ENCODE measurements around the gene BBS1. TPM values are rescaled to one million over a fixed set of nuclear protein-coding genes. Genes with fewer than 3 reads are reported as not detected.

The BBS1 gene
- total and polyA plus RNA-seq, 4 donors: 4.2 to 18.5 (median 8.6) TPM

DNA sequence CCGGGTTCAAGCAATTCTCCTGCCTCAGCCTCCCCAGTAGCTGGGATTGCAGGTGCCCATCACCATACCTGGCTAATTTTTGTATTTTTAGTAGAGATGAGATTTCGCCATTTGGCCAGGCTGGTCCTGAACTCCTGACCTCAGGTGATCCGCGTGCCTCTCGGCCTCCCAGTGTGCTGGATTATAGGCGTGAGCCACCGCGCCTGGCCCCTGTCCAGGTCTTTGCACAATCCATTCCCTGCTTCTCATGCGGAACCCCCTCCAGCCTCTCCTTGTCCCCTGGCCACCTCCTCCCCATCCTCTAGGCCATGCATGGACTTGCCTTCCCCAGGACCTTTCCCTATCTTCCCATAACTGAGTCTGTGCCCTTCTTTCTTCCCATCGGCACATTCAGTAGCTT lies 21.5 kb upstream of the BBS1 start:
- Histone ChIP-seq H3K9me3 (ENCODE audit: control insufficient read depth in 4 of 4, low read length in 3 of 4) (no peaks in the 10 kb centered on the region), H3K4me3 (ENCODE audit: low read depth in 1 of 3, low read length in 3 of 3) (no peak overlapping the region), H3K27ac (ENCODE audit: low read depth in 1 of 2, low read length in 2 of 2) (no peak overlapping the region), H3K36me3 (ENCODE audit: control insufficient read depth in 4 of 4, insufficient read depth in 3 of 4, low read depth in 1 of 4, low read length in 3 of 4) (peaks cover 0 to 48% (median 7%) of the 10 kb centered on the region in 4 donors), H3K27me3 (ENCODE audit: control insufficient read depth in 4 of 4, insufficient read depth in 4 of 4, low read length in 3 of 4) (no peaks in the 10 kb centered on the region), H3K9ac (ENCODE audit: low read depth in 1 of 2, low read length in 2 of 2) (no peak overlapping the region), H3K4me1 (ENCODE audit: control insufficient read depth in 4 of 4, insufficient read depth in 4 of 4, low read length in 3 of 4) (no peaks in the 10 kb centered on the region)
- TF ChIP-seq FOXA2 (IDR thresholded peaks at IDR 0.05) (no peak), EGR1 (IDR thresholded peaks at IDR 0.05; ENCODE audit: low read depth in 2 of 2) (no peak), GABPA (IDR thresholded peaks at IDR 0.05 in 1 of 2, conservative IDR thresholded peaks at IDR 0.05 in 1 of 2) (no peak), HNF4G (IDR thresholded peaks at IDR 0.05) (no peak), YY1 (IDR thresholded peaks at IDR 0.05) (no peak), HNF4A (conservative IDR thresholded peaks at IDR 0.05) (no peak), FOXA1 (IDR thresholded peaks at IDR 0.05) (no peak)
- TF ChIP-seq, protein P1, sequence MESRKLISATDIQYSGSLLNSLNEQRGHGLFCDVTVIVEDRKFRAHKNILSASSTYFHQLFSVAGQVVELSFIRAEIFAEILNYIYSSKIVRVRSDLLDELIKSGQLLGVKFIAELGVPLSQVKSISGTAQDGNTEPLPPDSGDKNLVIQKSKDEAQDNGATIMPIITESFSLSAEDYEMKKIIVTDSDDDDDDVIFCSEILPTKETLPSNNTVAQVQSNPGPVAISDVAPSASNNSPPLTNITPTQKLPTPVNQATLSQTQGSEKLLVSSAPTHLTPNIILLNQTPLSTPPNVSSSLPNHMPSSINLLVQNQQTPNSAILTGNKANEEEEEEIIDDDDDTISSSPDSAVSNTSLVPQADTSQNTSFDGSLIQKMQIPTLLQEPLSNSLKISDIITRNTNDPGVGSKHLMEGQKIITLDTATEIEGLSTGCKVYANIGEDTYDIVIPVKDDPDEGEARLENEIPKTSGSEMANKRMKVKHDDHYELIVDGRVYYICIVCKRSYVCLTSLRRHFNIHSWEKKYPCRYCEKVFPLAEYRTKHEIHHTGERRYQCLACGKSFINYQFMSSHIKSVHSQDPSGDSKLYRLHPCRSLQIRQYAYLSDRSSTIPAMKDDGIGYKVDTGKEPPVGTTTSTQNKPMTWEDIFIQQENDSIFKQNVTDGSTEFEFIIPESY (IDR thresholded peaks at IDR 0.05): no peak
- TF ChIP-seq, protein P2, sequence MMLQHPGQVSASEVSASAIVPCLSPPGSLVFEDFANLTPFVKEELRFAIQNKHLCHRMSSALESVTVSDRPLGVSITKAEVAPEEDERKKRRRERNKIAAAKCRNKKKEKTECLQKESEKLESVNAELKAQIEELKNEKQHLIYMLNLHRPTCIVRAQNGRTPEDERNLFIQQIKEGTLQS (IDR thresholded peaks at IDR 0.05): no peak
- WGBS: 76% methylated on average over 10 of the region's 10 CpGs
- no peak for DNase-seq (ENCODE audit: low spot score)

DNA sequence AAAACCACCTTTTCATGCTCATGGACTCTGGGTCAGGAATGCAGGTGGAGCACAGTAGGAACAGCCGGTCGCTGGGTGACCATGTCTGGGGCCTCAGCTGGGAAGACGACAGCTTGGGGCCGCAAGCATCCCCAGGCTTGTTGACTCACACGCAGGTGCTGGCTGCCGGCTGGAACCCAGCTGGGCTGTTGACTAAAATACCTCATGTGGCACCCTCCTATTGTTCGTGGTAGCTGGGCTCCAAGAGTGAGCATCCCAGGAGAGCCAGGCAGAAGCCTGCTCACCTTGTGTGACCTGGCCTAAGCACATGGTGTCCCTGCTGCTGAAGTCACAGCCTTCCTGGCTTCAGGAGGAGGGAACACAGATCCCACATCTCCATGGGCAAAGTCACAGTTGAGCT lies 20.8 kb upstream of the BBS1 start:
- DNase-seq (ENCODE audit: low spot score): no peak
- TF ChIP-seq HNF4A (conservative IDR thresholded peaks at IDR 0.05) (no peak), YY1 (IDR thresholded peaks at IDR 0.05) (no peak), RXRA (IDR thresholded peaks at IDR 0.05) (no peak), FOXA2 (IDR thresholded peaks at IDR 0.05) (no peak), GABPA (IDR thresholded peaks at IDR 0.05 in 1 of 2, conservative IDR thresholded peaks at IDR 0.05 in 1 of 2) (no peak), NR2F2 (IDR thresholded peaks at IDR 0.05) (no peak), HNF4G (IDR thresholded peaks at IDR 0.05) (no peak)
- TF ChIP-seq, protein P3, sequence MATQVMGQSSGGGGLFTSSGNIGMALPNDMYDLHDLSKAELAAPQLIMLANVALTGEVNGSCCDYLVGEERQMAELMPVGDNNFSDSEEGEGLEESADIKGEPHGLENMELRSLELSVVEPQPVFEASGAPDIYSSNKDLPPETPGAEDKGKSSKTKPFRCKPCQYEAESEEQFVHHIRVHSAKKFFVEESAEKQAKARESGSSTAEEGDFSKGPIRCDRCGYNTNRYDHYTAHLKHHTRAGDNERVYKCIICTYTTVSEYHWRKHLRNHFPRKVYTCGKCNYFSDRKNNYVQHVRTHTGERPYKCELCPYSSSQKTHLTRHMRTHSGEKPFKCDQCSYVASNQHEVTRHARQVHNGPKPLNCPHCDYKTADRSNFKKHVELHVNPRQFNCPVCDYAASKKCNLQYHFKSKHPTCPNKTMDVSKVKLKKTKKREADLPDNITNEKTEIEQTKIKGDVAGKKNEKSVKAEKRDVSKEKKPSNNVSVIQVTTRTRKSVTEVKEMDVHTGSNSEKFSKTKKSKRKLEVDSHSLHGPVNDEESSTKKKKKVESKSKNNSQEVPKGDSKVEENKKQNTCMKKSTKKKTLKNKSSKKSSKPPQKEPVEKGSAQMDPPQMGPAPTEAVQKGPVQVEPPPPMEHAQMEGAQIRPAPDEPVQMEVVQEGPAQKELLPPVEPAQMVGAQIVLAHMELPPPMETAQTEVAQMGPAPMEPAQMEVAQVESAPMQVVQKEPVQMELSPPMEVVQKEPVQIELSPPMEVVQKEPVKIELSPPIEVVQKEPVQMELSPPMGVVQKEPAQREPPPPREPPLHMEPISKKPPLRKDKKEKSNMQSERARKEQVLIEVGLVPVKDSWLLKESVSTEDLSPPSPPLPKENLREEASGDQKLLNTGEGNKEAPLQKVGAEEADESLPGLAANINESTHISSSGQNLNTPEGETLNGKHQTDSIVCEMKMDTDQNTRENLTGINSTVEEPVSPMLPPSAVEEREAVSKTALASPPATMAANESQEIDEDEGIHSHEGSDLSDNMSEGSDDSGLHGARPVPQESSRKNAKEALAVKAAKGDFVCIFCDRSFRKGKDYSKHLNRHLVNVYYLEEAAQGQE (IDR thresholded peaks at IDR 0.05): no peak
- TF ChIP-seq, protein P4, sequence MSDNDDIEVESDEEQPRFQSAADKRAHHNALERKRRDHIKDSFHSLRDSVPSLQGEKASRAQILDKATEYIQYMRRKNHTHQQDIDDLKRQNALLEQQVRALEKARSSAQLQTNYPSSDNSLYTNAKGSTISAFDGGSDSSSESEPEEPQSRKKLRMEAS (IDR thresholded peaks at IDR 0.05): no peak
- TF ChIP-seq, protein P5, sequence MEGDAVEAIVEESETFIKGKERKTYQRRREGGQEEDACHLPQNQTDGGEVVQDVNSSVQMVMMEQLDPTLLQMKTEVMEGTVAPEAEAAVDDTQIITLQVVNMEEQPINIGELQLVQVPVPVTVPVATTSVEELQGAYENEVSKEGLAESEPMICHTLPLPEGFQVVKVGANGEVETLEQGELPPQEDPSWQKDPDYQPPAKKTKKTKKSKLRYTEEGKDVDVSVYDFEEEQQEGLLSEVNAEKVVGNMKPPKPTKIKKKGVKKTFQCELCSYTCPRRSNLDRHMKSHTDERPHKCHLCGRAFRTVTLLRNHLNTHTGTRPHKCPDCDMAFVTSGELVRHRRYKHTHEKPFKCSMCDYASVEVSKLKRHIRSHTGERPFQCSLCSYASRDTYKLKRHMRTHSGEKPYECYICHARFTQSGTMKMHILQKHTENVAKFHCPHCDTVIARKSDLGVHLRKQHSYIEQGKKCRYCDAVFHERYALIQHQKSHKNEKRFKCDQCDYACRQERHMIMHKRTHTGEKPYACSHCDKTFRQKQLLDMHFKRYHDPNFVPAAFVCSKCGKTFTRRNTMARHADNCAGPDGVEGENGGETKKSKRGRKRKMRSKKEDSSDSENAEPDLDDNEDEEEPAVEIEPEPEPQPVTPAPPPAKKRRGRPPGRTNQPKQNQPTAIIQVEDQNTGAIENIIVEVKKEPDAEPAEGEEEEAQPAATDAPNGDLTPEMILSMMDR (IDR thresholded peaks at IDR 0.05; ENCODE audit: low read depth, low read length, missing input control): no peak
- TF ChIP-seq, protein P1 (IDR thresholded peaks at IDR 0.05): no peak
- TF ChIP-seq, protein P2 (IDR thresholded peaks at IDR 0.05): no peak
- 96% methylated on average over 7 of the region's 7 CpGs for WGBS
- Histone ChIP-seq H3K27me3 (ENCODE audit: control insufficient read depth in 4 of 4, insufficient read depth in 4 of 4, low read length in 3 of 4) (no peaks in the 10 kb centered on the region), H3K36me3 (ENCODE audit: control insufficient read depth in 4 of 4, insufficient read depth in 3 of 4, low read depth in 1 of 4, low read length in 3 of 4) (peaks cover 2 to 44% (median 6%) of the 10 kb centered on the region in 4 donors), H3K4me1 (ENCODE audit: control insufficient read depth in 4 of 4, insufficient read depth in 4 of 4, low read length in 3 of 4) (no peaks in the 10 kb centered on the region), H3K9me3 (ENCODE audit: control insufficient read depth in 4 of 4, low read length in 3 of 4) (no peaks in the 10 kb centered on the region), H3K27ac (ENCODE audit: low read depth in 1 of 2, low read length in 2 of 2) (no peak overlapping the region), H3K9ac (ENCODE audit: low read depth in 1 of 2, low read length in 2 of 2) (no peak overlapping the region), H3K4me3 (ENCODE audit: low read depth in 1 of 3, low read length in 3 of 3) (no peak overlapping the region)
